H54 (cell line): Measurements from ENCODE around the gene PFKFB1.
"Not testable (repeated sequence)": the region's sequence is repeated elsewhere in the genome, so short reads cannot be mapped to it uniquely, and the experiment has no call there.

Experiments used
- DNase-seq: peaks from one replicate; pipeline ENCODE4 v3.0.0; 2011; ENCODE audit warnings: low spot score, mixed read lengths; ENCODE audit not compliant: insufficient read length
- FAIRE-seq: peaks from 3 replicates; lab custom pipeline; 2011; peaks lifted over from hg19 to GRCh38; lab: Jason Lieb, UNC
- POLR2A ChIP-seq: IDR thresholded peaks from 2 replicates; pipeline ENCODE4 v1.6.1; 2011; ENCODE audit warnings: low read depth, mild to moderate bottlenecking, low read length

The PFKFB1 gene

DNA sequence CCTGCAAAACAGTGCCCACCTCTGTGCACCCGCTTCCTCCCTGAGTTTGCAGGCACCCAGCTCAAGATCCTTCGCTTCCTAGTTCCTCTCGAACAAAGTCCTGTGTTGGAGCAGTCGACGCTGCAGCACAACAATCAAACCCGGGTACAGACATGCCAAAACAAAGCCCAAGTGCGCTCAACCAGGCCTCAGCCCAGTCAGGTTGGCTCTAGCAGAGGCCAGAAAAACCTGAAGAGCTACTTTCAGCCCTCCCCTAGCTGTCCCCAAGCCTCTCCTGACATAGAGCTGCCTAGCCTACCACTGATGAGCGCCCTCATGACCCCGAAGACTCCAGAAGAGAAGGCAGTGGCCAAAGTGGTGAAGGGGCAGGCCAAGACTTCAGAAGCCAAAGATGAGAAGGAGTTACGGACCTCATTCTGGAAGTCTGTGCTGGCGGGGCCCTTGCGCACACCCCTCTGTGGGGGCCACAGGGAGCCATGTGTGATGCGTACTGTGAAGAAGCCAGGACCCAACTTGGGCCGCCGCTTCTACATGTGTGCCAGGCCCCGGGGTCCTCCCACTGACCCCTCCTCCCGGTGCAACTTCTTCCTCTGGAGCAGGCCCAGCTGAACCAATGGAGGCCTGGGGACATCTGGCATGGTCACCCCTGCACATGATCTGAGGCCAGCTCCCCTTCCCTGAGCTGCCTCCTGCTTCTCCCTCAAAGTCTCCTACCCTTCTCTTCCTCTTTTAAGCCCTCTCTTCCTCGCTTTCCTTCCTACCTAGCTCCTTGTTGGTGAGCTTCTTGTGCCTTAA is 13.0 kb upstream of the PFKFB1 start:
- no peak for TF ChIP-seq POLR2A
- FAIRE-seq (no peak), DNase-seq (no peak)

DNA sequence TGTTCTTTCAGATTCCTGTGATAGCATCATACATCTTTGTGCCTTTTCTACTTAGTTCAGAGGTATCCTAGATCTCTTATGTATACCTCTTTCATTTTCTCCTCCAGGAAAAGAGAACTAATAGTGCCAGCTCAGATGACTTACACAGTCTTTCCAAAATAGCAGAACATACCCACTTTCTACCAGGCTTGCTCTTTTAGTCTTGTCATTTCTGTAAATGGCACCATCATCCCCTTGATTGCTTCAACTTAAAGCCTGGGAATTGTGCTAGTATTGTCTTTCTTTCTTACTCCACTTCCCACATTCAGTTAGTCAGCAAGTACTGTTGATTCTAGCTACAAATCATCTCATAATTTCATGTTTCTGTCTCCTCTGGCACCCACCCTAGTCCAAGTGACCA is 11.3 kb upstream of the PFKFB1 start:
- no peak for TF ChIP-seq POLR2A
- DNase-seq (no peak), FAIRE-seq (no peak)

DNA sequence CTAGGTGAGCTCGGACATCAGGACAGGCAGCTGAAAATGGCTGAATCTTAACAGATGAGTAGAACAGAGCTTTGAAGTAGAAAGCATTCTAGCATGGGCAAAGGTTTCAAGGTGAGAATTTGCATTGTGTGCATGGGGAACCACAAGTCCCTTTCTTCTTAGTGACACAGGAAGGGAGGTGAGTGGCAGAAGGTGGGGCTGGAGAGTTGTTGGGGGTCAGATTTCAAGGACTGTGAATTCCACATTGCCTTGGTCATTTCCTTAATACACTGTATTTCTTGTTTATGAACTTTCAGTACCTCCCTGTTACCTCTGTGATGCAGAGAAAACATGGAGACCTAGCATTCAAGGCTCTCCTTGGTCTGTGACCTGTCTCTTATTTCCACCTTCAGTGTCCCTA is 10.2 kb upstream of the PFKFB1 start:
- DNase-seq = no peak
- TF ChIP-seq POLR2A = no peak
- no peak for FAIRE-seq

DNA sequence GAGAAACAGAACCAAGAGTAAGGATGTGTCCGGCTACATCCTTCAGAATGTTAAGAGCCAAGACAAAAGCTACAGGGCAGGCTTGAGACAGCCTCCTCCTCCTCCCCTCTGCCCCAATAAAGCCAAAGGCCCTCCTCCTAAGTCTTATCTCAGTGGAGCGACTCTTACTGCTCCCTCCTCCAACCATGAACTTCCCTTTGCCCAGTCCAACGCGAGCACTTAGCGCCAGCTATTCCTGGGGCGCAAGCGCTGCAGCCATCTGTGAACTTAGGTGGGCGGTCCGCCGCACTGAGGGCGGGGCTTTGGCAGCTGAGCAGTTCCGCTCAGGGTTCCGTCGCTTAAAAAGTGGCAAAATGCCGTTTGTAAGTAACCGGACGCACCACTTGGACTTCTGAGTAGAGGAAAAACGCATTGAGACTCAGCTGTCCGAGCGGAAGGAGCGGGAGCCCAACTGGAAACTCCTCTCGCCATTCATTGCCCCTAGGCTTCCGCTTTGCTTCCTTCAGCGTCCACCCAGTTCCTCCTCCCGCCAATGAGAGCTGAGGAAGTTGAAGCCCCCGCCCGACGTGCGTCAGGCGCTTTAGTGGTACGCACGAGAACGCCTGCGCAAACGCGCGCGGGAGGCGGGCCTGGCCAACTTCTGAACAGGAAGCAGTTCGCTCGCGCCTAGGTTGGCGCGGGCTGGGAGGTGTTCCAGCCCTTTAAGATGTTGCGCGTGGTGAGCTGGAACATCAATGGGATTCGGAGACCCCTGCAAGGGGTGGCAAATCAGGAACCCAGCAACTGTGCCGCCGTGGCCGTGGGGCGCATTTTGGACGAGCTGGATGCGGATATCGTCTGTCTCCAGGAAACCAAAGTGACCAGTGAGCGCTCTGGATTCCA is 6.0 kb upstream of the PFKFB1 start, which contains the start of gene APEX2:
Gene APEX2 (plus strand): TSS at position 647 of the 882 bp plus-strand sequence. CDS start 60 bp downstream, at position 707.
- FAIRE-seq (no peak), DNase-seq (peak; percentile 35)
- peak; percentile 61 for TF ChIP-seq POLR2A

DNA sequence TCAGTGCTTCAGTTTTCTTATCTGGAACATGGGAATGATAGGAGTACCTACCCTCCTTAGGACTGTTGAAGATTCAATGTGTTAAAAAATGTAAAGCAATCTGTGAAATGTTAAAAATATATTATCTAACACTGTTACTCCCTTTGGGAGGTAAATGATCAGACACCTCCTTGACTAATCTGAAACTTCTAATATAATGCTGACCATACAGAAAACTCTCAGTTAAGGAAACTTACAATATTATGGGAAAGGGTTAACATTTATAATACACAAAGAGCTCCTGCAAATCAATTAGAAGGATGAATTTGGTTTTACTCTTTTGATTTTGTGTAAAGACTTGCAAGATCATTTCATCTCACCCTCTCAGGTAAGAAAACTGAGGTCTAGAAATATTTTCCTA is 1.6 kb upstream of the PFKFB1 start:
- no peak for FAIRE-seq
- no peak for DNase-seq

DNA sequence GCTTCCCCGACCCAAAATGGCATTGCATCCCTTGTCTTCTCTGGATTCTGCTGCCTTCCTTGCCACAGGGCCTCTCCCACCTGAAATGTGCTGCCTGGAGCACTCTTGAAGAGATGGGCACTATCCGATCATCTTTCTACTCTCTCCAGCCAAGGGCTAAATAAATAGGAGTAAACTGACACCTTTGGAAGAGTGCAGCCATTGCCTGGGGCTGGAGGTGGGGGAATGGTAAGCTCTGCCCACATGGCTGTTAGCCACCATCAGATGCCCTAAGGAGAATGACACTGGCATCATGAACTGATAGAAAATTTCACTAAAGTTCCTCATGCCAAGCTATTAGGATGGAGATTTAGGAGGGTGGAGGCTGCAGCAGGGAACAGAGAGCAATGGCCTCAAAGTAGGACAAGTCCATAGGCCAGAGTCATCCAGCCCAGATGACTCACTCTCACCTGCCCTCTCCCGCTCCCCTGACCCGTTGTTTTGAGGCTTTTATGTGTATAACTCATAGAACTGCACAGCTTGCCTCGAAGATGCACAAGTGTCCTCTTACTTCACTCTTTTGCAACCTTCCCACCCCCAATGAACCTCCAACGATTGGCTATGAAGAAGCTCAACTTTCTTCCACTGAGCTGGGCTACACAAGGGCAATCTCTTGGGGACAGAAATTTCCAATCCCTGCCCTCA is 822 bp upstream of the PFKFB1 start:
- no peak for TF ChIP-seq POLR2A
- FAIRE-seq (no peak), DNase-seq (no peak)

More for the DNA sequence above, 1.6 kb upstream of the PFKFB1 start:
- TF ChIP-seq POLR2A = no peak

DNA sequence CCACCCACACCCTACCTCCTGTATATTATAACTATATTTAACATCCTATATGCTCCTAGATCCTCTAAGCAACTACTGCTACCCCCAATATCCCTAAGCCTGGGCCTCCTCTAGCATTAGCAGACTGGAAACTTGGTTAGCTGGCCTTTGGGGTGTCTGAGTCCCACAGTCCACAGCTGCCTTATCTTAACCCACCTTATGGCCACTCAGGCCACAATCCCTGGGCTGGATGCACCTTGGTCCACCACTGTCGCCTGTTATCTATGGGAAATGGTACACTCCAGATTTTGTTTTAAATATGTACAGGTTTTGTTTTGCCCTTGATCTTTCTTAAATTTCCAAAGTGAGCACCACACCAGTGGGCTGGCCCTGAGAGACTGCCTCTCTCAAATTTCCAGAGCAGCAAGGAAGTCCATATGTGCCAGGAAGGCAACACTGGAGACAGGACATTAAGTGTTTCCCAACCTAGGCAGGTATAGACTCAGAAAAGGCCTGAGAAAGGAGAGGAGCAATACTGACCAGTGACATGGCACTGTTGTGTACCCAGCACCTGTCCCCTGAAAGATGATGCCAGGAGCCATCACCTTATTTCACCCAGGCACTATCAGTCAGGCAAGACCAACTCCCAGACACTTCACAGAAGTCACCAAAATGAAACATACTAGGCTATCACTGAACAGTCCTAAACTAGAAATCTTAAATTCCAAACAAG is 921 bp downstream of the PFKFB1 start:
- DNase-seq (no peak), FAIRE-seq (no peak)
- no peak for TF ChIP-seq POLR2A

DNA sequence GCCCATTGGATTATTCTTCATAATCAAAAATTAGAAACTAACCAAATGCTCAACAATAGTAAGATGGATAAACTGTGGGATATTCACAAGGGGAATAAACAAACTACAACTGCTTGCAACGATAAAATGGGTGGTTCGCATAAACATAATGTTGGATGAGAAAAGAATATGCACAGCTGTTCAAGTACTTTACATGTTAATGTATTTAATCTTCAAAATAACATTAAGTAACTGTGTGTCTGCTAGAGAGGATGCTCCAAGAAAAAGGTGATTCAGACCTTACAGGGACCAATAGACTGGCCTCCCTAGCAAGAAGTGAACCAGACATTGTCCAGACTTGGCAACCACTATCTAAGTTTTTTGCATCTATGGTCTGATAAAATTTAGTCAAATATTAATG is 2.3 kb downstream of the PFKFB1 start:
- FAIRE-seq (no peak), DNase-seq (no peak)
- no peak for TF ChIP-seq POLR2A

DNA sequence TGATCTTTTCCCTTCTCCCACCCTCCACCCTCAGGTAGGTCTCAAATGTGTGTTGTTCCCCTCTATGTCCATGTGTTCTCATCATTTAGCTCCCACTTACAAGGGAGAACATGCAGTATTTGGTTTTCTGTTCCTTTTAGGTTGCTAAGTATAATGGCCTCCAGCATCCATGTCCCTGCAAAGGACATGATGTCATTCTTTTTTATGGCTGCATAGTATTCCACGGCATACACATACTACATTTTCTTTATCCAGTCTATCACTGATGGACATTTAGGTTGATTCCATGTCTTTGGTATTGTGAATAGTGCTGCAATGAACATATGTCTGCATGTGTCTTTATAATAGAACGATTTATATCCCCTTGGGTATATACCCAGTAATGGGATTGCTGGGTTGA is 10.7 kb downstream of the PFKFB1 start:
- not testable (repeated sequence) for FAIRE-seq, DNase-seq

DNA sequence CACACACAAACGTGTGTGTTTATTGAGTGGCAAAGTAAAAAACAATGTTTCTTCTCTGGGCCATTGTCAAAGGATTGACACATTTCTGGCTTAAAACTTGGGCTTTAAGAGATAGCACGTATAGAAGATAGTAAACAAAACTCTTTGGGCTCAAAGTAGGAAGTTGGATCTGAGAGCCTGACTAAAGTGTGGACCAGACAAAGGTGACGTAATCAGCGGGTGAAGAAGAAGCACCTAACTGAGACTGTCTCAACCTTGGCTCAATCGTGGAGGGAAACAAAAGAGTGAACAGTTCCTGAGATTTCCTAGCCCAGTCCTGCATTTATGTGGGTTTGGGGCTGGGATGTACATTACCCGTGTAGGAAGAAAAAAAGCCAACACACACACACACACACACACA is 13.7 kb downstream of the PFKFB1 start:
- FAIRE-seq = no peak
- no peak for DNase-seq
- no peak for TF ChIP-seq POLR2A

DNA sequence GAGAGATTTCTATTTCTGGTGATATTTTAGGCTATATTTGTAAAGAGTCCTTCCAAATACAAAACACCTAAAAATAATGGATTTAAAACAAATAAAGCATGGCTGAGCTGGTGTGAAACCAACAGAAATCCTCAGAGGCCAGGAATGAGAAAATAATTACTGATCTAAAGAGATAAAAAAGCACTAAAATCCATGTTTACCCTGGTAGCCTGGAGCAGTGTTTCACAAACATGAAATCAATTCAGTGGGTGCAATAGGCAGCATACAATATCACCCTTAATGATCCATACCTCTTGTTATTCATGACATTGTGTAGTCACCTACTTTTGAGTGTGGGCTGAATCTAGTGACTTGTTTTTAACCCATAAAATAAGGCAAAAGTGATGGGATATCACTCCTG is 14.6 kb downstream of the PFKFB1 start:
- no peak for TF ChIP-seq POLR2A
- no peak for FAIRE-seq
- no peak for DNase-seq

DNA sequence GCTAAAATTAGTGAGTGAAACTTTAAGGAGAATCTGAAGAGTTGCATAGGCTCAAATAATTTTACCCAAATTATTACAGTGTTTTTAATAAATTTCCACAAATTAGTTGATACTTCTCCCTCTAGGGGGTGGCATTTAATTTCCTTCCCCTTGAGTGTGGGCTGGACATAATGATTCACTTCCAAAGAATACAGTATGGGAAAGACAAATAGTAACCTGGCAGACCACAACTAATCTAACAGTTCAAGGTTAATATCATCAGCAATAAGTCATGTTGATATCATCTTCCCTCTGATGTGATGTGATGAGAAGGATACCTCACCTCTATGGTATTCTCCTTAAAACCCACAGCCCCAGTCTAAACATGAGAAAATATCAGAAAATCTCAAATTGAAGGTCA is 15.5 kb downstream of the PFKFB1 start:
- FAIRE-seq (no peak), DNase-seq (no peak)
- TF ChIP-seq POLR2A = no peak

DNA sequence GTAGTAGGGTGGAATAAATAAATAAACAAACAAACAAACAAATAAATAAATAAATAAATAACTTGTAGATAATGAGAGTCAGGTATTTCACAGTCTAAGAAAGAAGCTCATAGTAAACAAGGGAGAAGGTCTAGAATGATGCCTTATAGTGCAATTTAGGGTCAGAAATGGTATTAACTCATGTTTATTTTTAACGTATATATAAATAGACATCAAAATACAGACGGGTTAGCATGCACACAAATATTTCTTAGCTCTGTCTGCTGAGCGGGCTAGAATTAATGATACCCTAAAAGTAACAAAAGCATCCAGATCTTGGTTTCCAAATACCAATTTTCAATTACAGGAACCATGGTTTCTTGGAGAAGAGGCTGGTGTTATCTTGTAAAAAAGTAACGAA is 16.6 kb downstream of the PFKFB1 start:
- no peak for DNase-seq

More for the DNA sequence above, 16.6 kb downstream of the PFKFB1 start:
- TF ChIP-seq POLR2A = no peak
- no peak for FAIRE-seq
